ENCODE results near the gene GAREM1. TPM values are rescaled to one million over a fixed set of nuclear protein-coding genes. Genes with fewer than 3 reads are reported as not detected.
"Not testable (repeated sequence)": the region's sequence is repeated elsewhere in the genome, so short reads cannot be mapped to it uniquely, and the experiment has no call there.

Gene GAREM1
- total RNA-seq, 1 experiment from 2014 or later, result 7.0 TPM

DNA sequence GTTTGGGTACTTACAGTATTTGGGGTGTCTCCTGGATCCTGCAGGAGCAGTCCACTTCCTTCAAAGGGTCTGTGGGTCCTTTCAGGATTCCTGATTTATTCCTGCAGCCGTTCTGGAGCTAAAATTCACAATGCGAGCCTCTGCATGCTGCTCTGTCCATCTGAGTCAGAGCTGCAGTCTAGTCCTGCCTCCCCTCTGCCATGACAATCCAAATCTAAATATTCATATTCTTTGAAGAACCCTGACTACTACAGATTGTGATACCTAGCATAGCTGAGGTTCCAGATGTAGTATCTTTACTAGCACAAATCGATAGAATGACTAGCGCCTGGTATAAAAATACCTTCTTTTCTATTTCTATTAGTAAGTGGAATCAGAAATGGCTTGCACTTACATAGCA, 31.3 kb upstream of the GAREM1 start (continued):
- TF ChIP-seq ZBTB21 (CRISPR knock-in tag; IDR thresholded peaks at IDR 0.05; ENCODE audit: borderline replicate concordance) (no peak), ELF4 (CRISPR knock-in tag; IDR thresholded peaks at IDR 0.05; ENCODE audit: low read depth) (no peak), ZNF138 (CRISPR knock-in tag; conservative IDR thresholded peaks at IDR 0.05) (no peak), ATF1 (CRISPR knock-in tag; IDR thresholded peaks at IDR 0.05) (no peak)
- TF ChIP-seq, protein P1, sequence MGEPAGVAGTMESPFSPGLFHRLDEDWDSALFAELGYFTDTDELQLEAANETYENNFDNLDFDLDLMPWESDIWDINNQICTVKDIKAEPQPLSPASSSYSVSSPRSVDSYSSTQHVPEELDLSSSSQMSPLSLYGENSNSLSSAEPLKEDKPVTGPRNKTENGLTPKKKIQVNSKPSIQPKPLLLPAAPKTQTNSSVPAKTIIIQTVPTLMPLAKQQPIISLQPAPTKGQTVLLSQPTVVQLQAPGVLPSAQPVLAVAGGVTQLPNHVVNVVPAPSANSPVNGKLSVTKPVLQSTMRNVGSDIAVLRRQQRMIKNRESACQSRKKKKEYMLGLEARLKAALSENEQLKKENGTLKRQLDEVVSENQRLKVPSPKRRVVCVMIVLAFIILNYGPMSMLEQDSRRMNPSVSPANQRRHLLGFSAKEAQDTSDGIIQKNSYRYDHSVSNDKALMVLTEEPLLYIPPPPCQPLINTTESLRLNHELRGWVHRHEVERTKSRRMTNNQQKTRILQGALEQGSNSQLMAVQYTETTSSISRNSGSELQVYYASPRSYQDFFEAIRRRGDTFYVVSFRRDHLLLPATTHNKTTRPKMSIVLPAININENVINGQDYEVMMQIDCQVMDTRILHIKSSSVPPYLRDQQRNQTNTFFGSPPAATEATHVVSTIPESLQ (CRISPR knock-in tag; IDR thresholded peaks at IDR 0.05), result no peak
- TF ChIP-seq, protein P2, sequence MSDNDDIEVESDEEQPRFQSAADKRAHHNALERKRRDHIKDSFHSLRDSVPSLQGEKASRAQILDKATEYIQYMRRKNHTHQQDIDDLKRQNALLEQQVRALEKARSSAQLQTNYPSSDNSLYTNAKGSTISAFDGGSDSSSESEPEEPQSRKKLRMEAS (CRISPR knock-in tag; IDR thresholded peaks at IDR 0.05), result no peak
- TF ChIP-seq, protein P3, sequence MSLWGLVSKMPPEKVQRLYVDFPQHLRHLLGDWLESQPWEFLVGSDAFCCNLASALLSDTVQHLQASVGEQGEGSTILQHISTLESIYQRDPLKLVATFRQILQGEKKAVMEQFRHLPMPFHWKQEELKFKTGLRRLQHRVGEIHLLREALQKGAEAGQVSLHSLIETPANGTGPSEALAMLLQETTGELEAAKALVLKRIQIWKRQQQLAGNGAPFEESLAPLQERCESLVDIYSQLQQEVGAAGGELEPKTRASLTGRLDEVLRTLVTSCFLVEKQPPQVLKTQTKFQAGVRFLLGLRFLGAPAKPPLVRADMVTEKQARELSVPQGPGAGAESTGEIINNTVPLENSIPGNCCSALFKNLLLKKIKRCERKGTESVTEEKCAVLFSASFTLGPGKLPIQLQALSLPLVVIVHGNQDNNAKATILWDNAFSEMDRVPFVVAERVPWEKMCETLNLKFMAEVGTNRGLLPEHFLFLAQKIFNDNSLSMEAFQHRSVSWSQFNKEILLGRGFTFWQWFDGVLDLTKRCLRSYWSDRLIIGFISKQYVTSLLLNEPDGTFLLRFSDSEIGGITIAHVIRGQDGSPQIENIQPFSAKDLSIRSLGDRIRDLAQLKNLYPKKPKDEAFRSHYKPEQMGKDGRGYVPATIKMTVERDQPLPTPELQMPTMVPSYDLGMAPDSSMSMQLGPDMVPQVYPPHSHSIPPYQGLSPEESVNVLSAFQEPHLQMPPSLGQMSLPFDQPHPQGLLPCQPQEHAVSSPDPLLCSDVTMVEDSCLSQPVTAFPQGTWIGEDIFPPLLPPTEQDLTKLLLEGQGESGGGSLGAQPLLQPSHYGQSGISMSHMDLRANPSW (CRISPR knock-in tag; conservative IDR thresholded peaks at IDR 0.05; ENCODE audit: low read depth), result no peak

DNA sequence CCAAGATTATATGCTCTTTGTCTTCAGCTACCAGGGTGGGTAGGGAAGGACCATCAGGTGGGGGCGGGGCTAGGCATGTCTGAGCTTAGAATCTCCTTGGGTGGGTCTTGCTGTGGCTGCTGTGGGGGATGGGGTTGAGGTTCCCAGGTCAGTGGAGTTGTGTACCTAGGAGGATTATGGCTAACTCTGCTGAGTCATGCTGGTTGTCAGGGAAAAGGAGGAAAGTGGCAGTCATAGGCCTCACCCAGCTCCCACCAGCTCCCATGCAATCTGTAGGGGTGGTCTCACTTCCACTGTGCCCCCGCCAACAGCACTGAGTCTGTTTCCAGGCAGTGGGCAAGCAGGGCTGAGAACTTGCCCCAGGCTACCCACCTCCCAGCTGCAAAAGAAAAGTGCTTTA, 30.6 kb upstream of the GAREM1 start:
- H3K36me3 Mint-ChIP-seq; H3K4me3 Mint-ChIP-seq; ATAC-seq; DNase-seq (ENCODE audit: low spot score); H3K27me3 Mint-ChIP-seq (ENCODE audit: low read depth); H3K27ac Mint-ChIP-seq; CTCF ChIA-PET; POLR2A ChIA-PET; H3K4me1 Mint-ChIP-seq: not testable (repeated sequence)
- peaks cover 30% of the 10 kb centered on the region for H3K9me3 Mint-ChIP-seq

DNA sequence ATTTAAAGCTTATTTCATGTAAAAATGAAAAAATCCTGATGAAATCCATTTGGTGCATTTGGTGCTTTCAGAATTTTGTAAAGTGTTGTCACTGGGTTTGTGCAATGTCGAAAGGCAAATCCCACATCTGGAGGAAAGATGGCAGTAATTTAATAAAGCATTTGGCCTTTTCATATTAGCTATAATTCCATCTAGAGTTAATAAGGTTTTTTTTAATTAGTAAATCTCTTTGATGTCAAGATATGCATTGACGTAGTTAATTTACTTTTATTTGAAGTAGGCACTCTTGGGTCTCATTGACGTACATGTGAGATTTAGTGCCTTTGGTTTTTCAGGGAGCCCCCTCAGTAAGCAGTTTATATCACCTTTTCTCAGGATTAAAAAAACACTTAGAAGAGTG, 12.3 kb upstream of the GAREM1 start:
- ATAC-seq (no peak), DNase-seq (ENCODE audit: low spot score) (no peak)
- no peaks in the 10 kb centered on the region for H3K36me3 Mint-ChIP-seq
- H3K4me1 Mint-ChIP-seq, result peaks cover 9% of the 10 kb centered on the region
- no peak overlapping the region for H3K27ac Mint-ChIP-seq
- no peaks in the 10 kb centered on the region for H3K27me3 Mint-ChIP-seq (ENCODE audit: low read depth)
- ChIA-PET CTCF (interaction anchor here (0.6 to 0.7 kb wide), 2 partner anchors 8 to 219 kb away, joined by 3 read pairs; no protein-coding TSS in a partner anchor), POLR2A (no interaction called here)
- H3K9me3 Mint-ChIP-seq, result 0 out of 2 replicates have a peak, but pooled peaks cover 4% of the 10 kb centered on the region
- no peak overlapping the region for H3K4me3 Mint-ChIP-seq
- TF ChIP-seq, protein P4, sequence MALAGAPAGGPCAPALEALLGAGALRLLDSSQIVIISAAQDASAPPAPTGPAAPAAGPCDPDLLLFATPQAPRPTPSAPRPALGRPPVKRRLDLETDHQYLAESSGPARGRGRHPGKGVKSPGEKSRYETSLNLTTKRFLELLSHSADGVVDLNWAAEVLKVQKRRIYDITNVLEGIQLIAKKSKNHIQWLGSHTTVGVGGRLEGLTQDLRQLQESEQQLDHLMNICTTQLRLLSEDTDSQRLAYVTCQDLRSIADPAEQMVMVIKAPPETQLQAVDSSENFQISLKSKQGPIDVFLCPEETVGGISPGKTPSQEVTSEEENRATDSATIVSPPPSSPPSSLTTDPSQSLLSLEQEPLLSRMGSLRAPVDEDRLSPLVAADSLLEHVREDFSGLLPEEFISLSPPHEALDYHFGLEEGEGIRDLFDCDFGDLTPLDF (CRISPR knock-in tag; IDR thresholded peaks at IDR 0.05), result no peak
- TF ChIP-seq, protein P5, sequence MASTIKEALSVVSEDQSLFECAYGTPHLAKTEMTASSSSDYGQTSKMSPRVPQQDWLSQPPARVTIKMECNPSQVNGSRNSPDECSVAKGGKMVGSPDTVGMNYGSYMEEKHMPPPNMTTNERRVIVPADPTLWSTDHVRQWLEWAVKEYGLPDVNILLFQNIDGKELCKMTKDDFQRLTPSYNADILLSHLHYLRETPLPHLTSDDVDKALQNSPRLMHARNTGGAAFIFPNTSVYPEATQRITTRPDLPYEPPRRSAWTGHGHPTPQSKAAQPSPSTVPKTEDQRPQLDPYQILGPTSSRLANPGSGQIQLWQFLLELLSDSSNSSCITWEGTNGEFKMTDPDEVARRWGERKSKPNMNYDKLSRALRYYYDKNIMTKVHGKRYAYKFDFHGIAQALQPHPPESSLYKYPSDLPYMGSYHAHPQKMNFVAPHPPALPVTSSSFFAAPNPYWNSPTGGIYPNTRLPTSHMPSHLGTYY (CRISPR knock-in tag; IDR thresholded peaks at IDR 0.05), result no peak
- TF ChIP-seq, protein P6, sequence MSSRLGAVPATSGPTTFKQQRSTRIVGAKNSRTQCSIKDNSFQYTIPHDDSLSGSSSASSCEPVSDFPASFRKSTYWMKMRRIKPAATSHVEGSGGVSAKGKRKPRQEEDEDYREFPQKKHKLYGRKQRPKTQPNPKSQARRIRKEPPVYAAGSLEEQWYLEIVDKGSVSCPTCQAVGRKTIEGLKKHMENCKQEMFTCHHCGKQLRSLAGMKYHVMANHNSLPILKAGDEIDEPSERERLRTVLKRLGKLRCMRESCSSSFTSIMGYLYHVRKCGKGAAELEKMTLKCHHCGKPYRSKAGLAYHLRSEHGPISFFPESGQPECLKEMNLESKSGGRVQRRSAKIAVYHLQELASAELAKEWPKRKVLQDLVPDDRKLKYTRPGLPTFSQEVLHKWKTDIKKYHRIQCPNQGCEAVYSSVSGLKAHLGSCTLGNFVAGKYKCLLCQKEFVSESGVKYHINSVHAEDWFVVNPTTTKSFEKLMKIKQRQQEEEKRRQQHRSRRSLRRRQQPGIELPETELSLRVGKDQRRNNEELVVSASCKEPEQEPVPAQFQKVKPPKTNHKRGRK (CRISPR knock-in tag; IDR thresholded peaks at IDR 0.05; ENCODE audit: borderline replicate concordance), result no peak
- TF ChIP-seq, protein P7, sequence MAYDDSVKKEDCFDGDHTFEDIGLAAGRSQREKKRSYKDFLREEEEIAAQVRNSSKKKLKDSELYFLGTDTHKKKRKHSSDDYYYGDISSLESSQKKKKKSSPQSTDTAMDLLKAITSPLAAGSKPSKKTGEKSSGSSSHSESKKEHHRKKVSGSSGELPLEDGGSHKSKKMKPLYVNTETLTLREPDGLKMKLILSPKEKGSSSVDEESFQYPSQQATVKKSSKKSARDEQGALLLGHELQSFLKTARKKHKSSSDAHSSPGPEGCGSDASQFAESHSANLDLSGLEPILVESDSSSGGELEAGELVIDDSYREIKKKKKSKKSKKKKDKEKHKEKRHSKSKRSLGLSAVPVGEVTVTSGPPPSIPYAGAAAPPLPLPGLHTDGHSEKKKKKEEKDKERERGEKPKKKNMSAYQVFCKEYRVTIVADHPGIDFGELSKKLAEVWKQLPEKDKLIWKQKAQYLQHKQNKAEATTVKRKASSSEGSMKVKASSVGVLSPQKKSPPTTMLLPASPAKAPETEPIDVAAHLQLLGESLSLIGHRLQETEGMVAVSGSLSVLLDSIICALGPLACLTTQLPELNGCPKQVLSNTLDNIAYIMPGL (CRISPR knock-in tag; IDR thresholded peaks at IDR 0.05), result no peak
- TF ChIP-seq ELF4 (CRISPR knock-in tag; IDR thresholded peaks at IDR 0.05; ENCODE audit: low read depth), result no peak
- TF ChIP-seq, protein P8, sequence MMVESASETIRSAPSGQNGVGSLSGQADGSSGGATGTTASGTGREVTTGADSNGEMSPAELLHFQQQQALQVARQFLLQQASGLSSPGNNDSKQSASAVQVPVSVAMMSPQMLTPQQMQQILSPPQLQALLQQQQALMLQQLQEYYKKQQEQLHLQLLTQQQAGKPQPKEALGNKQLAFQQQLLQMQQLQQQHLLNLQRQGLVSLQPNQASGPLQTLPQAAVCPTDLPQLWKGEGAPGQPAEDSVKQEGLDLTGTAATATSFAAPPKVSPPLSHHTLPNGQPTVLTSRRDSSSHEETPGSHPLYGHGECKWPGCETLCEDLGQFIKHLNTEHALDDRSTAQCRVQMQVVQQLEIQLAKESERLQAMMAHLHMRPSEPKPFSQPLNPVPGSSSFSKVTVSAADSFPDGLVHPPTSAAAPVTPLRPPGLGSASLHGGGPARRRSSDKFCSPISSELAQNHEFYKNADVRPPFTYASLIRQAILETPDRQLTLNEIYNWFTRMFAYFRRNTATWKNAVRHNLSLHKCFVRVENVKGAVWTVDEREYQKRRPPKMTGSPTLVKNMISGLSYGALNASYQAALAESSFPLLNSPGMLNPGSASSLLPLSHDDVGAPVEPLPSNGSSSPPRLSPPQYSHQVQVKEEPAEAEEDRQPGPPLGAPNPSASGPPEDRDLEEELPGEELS (CRISPR knock-in tag; IDR thresholded peaks at IDR 0.05), result no peak
- TF ChIP-seq RELA (CRISPR knock-in tag; IDR thresholded peaks at IDR 0.05; ENCODE audit: borderline replicate concordance), result no peak
- TF ChIP-seq JUN (CRISPR knock-in tag; IDR thresholded peaks at IDR 0.05), result no peak
- TF ChIP-seq ZNF138 (CRISPR knock-in tag; conservative IDR thresholded peaks at IDR 0.05), result no peak
- no peak for TF ChIP-seq TP53 (CRISPR knock-in tag; IDR thresholded peaks at IDR 0.05)
